Measurements from ENCODE around the gene CCDC124. TPM values are rescaled to one million over a fixed set of nuclear protein-coding genes. Genes with fewer than 3 reads are reported as not detected.
A peak's percentile ranks its signal among the peaks of the same experiment; 100 is the strongest.

Gene CCDC124
- total and polyA plus RNA-seq, 10 of the 15 experiments (the other 5 are each of a cell fraction or from before 2014, with no cell fraction given) = 3.7 to 184 (median 51.8) TPM

GRCh38 chr19:17926044-17926443 is 6.8 kb upstream of the CCDC124 start:
- ChIA-PET CTCF (interaction anchor here (0.6 kb wide), 1 partner anchor 44 kb away, joined by 3 read pairs; no protein-coding TSS in a partner anchor), SMC1A (ENCODE audit: uncharacterized antibody, unreplicated experiment) (interaction anchor here (0.6 kb wide), 1 partner anchor 42 kb away, joined by 5 read pairs; no protein-coding TSS in a partner anchor), POLR2A (interaction anchor here (0.7 kb wide), 1 partner anchor 171 kb away, joined by 3 read pairs; no protein-coding TSS in a partner anchor), RAD21 (ENCODE audit: unreplicated experiment) (interaction anchor here (0.7 kb wide), 1 partner anchor 73 kb away, joined by 3 read pairs; no protein-coding TSS in a partner anchor)
- Histone ChIP-seq H3K4me3 (no peak overlapping the region), H2AFZ (ENCODE audit: control insufficient read depth, low read depth, low read length) (no peak overlapping the region), H3K4me2 (ENCODE audit: control insufficient read depth, insufficient read depth) (no peak overlapping the region), H3K4me1 (ENCODE audit: control insufficient read depth, insufficient read depth, low read length) (peaks cover 23% of the 10 kb centered on the region), H4K20me1 (ENCODE audit: control insufficient read depth, insufficient read depth) (no peaks in the 10 kb centered on the region), H3K27ac (ENCODE audit: control insufficient read depth, insufficient read depth) (no peak overlapping the region), H3K36me3 (ENCODE audit: control insufficient read depth in 2 of 2, insufficient read depth in 2 of 2, low read length in 1 of 2) (no peaks in the 10 kb centered on the region), H3K79me2 (ENCODE audit: control insufficient read depth, insufficient read depth, low read length) (no peaks in the 10 kb centered on the region), H3K9ac (ENCODE audit: control insufficient read depth, insufficient read depth, low read length) (no peak overlapping the region), H3K9me3 (replicated peaks; ENCODE audit: control insufficient read depth, insufficient read depth, low read length) (no peaks in the 10 kb centered on the region), H3K27me3 (replicated peaks in 1 of 2; ENCODE audit: control insufficient read depth in 2 of 2, insufficient read depth in 2 of 2, low read length in 1 of 2) (no peaks in the 10 kb centered on the region)
- 9% methylated on average over 4 of the region's 4 CpGs for WGBS (ENCODE audit: insufficient coverage, insufficient replicate concordance, low lambda C conversion rate, missing lambda C conversion rate)
- no peak for DNase-seq (ENCODE audit: low read depth, low spot score)
- BruUV-seq (replicated peaks) = no TSS peak
- in situ Hi-C loops (cut with MboI) (loop anchor here (5.0 kb wide), 1 partner anchor 59 kb away; no protein-coding TSS in a partner anchor), intact Hi-C loops (cut with micrococcal nuclease; ENCODE audit: unreplicated experiment) (loop anchor here (5.0 kb wide), 1 partner anchor 39 kb away; no protein-coding TSS in a partner anchor)
- no peak for FAIRE-seq
- peak; percentile 53 for ATAC-seq
- TF ChIP-seq ZZZ3 (IDR thresholded peaks at IDR 0.05; ENCODE audit: control insufficient read depth, insufficient read length, low read depth) = no peak
- TF ChIP-seq TBL1XR1 (IDR thresholded peaks at IDR 0.05; ENCODE audit: low read depth, low read length) = 0 out of 2 replicates have a peak, but pooled peaks have one; percentile 27
- no peak for TF ChIP-seq CBX3 (IDR thresholded peaks at IDR 0.05; ENCODE audit: borderline replicate concordance, low read depth)
- TF ChIP-seq PKNOX1 (IDR thresholded peaks at IDR 0.05) = no peak
- no peak for TF ChIP-seq SUPT20H (IDR thresholded peaks at IDR 0.05; ENCODE audit: borderline replicate concordance, control insufficient read depth, low read depth, low read length)
- no peak for TF ChIP-seq ZSCAN29 (IDR thresholded peaks at IDR 0.05)
- no peak for TF ChIP-seq BCLAF1 (IDR thresholded peaks at IDR 0.05)
- TF ChIP-seq, protein P1, sequence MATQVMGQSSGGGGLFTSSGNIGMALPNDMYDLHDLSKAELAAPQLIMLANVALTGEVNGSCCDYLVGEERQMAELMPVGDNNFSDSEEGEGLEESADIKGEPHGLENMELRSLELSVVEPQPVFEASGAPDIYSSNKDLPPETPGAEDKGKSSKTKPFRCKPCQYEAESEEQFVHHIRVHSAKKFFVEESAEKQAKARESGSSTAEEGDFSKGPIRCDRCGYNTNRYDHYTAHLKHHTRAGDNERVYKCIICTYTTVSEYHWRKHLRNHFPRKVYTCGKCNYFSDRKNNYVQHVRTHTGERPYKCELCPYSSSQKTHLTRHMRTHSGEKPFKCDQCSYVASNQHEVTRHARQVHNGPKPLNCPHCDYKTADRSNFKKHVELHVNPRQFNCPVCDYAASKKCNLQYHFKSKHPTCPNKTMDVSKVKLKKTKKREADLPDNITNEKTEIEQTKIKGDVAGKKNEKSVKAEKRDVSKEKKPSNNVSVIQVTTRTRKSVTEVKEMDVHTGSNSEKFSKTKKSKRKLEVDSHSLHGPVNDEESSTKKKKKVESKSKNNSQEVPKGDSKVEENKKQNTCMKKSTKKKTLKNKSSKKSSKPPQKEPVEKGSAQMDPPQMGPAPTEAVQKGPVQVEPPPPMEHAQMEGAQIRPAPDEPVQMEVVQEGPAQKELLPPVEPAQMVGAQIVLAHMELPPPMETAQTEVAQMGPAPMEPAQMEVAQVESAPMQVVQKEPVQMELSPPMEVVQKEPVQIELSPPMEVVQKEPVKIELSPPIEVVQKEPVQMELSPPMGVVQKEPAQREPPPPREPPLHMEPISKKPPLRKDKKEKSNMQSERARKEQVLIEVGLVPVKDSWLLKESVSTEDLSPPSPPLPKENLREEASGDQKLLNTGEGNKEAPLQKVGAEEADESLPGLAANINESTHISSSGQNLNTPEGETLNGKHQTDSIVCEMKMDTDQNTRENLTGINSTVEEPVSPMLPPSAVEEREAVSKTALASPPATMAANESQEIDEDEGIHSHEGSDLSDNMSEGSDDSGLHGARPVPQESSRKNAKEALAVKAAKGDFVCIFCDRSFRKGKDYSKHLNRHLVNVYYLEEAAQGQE (IDR thresholded peaks at IDR 0.05; ENCODE audit: low read depth, low read length) = no peak
- TF ChIP-seq IRF5 (IDR thresholded peaks at IDR 0.05; ENCODE audit: borderline replicate concordance) = no peak
- TF ChIP-seq EP300 (IDR thresholded peaks at IDR 0.05; ENCODE audit: borderline replicate concordance in 1 of 2, control insufficient read depth in 1 of 2, low read depth in 2 of 2, low read length in 2 of 2) = no peak
- TF ChIP-seq IKZF1 (conservative IDR thresholded peaks at IDR 0.05) = 0 out of 2 replicates have a peak, but pooled peaks have one; percentile 24
